Esophagus mucosa (tissue), 1 donor: ENCODE data around the gene OR4D1. TPM values are rescaled to one million over a fixed set of nuclear protein-coding genes. Genes with fewer than 3 reads are reported as not detected.

Source experiments
- ATAC-seq: fragments of 200-7000 bp; cut with Tn5 transposase; one replicate; pipeline ENCODE4 v1.9.1; 2020
- total RNA-seq: library from RNA; stranded (reverse); gene quantifications from one replicate; pipeline ENCODE4 v1.2.4, GENCODE V29; 2023
- donor health status: DM: yes; HTN: yes; CAD: no.

Gene OR4D1
- total RNA-seq, 1 donor from 2014 or later = not detected

DNA sequence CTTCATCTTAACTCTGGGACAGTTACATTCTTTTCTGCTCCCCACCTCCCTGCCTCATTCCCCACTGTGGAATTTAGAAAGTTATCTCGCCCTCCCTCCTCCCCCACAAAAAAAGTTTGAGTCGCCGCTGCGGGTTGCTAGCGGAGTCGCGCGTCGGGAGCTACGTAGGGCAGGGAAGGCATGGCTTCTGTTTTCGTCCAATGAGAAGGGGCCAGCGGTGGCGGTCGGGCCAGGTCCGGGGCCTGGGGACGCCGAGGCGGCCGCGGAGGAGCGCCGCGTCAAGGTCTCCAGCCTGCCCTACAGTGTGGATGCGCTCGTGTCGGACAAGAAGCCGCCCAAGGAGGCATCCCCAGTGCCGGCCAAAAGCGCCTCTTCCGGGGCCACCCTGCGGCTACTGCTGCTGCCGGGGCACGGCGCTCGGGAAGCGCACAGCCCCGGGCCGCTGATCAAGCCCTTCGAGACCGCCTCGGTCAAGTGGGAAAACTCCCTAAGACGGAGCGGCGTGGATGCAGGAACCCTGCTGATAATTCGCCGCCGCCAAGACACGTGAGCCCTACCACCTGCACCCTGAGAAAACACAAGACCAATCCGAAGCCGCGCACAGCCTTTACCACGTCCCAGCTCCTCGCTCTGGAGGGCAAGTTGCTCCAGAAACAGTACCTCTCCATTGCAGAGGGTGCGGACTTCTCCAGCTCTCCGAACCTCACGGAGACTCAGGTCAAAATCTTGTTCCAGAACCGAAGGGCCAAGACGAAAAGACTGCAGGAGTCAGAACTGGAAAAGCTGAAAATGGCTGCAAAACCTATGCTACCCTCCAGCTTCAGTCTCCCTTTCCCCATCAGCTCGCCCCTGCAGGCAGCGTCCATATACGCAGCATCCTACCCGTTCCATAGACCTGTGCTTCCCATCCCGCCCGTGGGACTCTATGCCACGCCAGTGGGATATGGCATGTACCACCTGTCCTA is 8.9 kb downstream of the OR4D1 start:
- ATAC-seq = peak; percentile 37

DNA sequence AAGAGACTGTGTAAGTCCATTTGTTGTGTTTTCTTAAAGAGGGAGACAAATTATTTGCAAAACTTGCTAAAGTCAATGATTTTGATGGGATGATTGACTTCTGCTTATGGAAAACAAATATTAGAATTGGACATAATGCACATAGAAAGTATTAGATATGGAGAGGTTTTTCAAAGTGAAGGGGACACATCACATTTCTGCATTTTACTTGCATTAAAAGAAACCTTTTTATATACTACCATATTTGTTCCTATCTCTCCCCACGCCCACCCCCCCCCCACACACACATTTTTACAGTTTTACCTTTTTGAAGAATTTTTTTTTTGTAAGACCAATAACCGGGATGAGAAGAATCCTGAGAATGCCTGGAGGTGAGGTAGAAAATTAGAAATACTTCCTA is 10.0 kb downstream of the OR4D1 start:
- ATAC-seq = no peak

DNA sequence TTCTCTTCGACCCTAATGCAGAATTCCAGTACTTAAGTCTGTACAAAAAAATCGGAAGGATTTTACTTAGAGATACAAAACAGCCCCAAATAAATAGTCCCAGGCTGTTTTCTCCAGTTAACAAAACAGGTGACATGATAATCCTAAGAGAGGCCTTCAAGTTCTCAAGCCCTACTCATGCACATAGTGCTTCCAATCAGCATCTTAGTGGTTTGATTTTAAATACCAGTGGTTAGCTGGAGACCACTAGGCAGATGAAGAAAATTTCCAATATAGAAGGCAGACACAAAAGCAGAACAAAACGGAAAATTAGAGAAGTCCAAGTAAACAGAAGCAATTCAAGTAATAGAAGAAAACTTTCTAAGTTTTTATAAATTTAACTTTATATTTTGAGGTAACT is 13.4 kb downstream of the OR4D1 start:
- ATAC-seq = no peak

DNA sequence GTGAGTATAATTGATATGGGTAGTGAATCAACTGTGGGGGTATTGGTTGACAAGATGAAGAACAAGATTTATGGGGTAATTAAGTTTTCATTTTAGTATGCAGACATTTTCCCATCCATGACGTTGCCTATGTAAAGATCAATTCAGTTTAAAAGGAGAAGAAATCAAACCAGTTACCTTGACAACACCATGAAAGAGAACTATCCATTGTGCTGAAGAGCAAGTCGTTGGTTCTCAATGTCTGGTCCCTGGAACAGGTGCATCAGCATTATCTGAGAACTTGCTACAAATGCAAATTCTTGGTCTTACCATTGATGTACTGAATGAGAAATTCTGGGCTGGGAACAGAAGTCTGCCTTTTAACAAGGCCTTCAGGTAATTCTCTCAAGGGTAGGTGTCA is 17.8 kb downstream of the OR4D1 start:
- no peak for ATAC-seq

DNA sequence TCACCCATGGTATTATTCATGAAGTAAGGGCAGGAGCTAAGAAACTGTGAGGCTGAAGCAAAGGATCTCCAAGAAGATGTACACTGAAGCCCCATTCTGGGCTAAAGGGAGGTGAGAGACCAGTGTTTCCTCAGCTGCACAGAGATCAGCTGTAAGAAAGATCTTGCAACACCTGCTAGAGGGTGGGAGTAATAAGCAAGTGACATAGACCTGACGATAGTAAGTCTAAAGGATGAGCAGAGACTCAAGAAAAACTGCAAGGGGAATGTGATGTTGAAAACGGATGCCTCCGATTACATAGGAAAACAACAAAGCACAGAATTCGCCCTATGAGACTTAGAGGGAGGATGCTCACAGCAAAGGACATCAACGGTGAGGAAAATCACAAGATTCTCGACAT is 18.5 kb downstream of the OR4D1 start, which contains the start of gene OR4D2:
TSS of gene OR4D2 (plus strand) at position 301 of the 400 bp plus-strand sequence. CDS start 2,674 bp downstream, outside the sequence.
- ATAC-seq = no peak

DNA sequence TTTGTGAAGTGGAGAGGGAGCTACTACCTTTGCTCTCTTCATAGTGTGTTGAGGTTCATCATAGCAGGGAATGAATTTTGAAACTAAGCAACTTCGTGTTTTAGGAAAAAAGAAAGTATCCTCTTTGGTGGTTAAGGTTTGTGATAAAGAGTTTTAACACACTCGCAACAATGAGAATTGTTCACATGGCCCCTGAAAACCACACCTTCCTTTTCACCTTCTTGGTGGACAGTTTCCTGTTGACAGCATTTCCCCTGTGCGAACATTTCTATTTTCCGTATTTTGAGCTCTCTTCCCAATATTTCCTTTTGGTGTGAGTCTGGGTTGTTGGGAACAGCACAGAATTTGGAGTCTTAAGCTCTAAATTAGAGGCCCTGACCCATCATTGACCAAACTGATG is 22.4 kb downstream of the OR4D1 start:
- no peak for ATAC-seq

DNA sequence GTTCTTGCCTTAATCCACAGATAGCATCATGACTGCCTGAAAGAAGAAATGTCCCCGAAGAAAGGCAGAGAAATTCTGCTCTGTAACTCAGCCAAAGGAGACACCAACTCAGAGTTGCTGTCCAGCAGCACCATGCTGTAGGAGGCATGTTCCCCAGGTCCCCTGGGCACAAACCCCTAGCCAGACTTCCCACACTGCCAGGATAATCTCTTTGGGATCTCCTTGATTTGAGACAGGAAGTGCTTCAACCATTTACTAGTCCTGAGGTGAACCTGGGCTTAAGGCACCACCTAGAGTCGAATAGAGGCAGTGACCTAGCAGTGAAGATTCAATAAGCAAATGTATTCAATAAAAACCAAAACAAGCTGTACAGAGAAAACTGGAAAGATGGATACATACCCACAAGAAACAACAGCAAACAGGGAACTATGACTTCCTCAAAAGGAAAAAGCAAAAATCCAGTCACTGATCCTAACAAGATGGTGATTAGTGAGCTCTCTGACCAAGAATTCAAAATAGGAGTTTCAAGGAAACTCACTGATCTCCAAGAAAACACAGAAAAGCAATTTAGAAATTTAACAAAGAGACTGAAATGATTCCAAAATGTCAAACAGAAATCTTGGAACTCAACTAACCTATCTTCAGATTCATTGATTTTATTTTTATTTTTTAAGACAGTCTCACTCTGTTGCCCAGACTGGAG is 24.3 kb downstream of the OR4D1 start:
- ATAC-seq = no peak

DNA sequence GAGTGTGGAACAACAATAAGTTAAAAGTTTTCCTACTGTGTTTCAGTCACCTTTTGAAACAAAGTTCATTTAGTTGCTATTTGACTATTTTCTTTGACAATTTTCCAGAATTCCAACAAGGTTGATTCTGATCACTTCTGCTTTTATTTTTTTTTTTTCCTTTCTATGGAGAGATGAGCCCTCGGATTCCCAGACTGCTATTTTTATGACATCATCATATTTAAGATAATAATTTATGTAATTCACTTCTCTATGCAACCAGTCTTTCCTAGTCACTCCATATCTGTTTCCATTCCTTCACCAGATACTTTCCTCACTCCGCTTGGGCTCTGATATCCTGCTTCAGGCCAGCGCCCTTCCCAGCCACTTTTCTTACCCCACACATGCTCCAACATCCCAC is 26.7 kb downstream of the OR4D1 start:
- ATAC-seq = no peak

DNA sequence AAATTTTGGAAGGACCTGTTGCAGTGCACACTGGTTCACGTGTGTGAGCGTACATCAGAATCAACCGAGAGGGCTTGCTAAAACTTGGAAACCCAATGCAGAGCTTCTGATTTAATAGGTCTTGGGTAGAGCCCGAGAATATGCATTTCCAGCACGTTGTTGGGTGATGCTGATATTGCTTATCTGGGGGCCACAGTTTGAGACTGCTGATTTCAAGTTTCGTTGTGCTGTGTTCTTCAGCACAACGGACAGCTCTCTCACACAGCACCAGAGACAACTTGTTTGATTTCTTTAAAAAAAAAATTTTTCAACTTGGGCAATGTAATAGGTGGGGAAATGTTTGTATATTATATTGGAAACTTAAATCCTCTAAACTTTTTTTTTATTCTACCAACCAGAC is 28.0 kb downstream of the OR4D1 start:
- ATAC-seq = no peak

DNA sequence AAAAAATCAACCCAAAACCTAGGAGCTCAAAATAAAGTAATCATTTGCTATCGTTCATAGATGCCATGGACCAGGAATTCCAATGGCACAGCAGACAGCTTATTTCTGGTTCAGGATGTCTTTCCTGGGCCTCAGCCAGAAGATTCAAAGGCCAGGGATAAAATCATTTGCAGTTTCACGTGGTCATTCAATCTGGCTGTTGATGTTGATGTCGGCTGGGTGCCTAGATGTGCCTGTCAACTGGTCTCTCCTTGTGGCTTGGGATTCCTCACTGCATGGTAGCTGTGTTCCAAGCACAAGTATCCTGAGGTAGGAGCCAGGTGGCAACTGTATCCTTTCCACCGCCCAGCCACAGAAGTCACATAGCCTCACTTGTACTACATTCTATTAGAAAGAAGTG is 33.6 kb downstream of the OR4D1 start:
- no peak for ATAC-seq

DNA sequence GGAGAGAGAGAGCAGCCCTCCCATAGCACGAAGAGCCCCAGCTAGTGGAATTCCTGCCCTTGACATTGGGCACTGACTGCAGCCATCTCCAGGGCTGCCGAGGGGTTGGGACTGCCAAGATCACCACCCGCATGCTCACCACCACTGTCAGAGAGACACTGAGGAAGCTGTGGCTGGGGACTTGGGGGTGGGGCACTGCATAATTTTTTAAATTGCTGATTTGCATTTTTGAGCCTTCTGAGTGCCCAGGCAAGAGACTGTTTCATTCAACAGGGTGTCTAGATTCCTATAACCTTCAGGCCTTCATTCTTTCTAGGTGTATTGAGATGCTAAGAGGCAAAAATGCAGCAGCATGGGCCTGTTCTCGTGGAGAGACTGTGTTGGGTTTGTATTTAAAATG is 35.3 kb downstream of the OR4D1 start:
- no peak for ATAC-seq

DNA sequence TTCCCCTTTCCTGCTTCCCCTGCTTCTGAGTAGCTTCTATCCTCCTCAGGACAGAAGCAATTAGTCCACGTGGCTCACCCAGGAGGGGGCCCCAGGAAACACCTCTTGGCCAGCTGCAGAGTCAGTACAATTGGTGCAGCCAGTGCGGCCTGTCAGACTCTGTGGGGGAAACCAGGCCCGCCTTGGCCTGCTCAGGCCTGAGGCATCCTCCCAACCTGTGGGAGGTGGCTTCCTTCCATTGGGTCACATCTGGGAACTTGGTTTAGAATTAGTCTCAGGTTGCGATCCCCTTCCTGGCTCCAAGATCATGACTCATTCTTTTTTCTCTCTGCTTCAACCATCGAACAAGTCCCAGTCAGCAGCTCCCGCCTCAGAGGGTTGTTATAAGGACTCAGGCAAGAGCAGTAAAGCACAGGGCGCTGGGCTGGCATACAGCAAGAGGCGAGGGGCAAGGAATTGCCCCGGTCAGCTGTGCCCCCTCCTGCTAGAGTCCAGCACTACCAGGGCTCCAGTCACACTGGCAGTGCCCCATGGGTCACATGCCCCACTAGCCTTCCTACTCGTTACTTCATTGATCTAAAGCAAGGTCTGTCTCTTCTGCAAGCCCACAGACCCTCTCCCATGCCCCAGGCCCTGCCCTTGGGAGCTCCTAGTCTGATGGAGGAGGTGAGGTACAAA is 36.3 kb downstream of the OR4D1 start:
- peak; percentile 81 for ATAC-seq

DNA sequence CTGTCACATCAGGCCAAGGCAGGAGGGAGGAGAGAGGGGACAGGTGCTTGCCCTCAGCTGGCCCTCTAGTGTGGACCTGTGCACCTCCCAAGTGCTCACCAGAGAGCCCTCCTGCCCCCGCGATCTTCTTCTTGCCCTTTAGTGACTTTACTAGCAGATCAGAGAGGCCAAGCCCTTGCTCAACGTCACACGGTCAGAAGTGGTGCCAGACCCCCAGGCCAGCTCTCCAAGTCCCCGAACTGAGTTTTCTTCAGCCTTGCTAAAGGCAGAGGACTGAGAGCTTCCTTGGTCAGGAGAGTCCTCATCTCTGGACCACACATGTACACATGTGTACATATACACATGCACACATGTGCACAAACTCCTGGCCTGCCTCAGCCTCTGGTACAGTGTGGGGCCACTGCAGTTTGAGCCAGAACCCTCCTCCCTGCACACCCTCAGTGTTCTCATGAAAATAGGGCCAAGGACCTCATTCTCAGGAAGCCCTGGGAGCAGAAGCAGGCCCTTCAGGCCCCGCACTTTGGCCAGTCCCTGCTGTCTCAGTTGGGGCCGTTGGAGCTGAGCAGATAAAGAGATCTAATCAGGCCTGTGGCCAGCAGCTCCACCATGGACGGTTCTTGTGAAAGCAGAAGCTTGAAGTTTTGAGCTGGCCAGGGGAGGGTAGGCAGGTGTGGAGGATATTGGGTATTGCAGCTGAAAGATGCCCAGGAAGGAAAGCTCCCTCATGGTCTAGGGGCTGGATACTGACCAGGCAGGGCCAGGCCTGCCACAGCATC is 37.0 kb downstream of the OR4D1 start:
- ATAC-seq = no peak

DNA sequence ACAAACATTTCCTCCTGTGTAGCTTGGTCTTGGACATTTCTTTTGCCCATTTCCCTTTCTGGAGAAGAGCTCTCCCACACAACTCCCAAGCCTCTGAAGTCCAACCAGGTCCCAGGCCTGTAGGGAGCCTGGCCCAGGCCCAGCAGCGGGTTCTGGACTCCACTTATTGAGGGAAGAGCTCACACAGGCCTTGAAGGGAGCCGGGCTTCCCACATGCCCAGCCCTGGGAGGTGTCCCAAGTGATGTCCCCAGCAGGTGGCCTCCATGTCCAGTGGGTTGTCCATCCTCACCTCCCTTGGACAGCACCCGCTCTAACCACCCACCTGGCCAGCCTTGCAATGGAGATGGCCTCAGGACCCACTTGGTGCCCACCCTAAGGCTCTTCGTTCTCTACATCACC is 38.4 kb downstream of the OR4D1 start:
- ATAC-seq = no peak

DNA sequence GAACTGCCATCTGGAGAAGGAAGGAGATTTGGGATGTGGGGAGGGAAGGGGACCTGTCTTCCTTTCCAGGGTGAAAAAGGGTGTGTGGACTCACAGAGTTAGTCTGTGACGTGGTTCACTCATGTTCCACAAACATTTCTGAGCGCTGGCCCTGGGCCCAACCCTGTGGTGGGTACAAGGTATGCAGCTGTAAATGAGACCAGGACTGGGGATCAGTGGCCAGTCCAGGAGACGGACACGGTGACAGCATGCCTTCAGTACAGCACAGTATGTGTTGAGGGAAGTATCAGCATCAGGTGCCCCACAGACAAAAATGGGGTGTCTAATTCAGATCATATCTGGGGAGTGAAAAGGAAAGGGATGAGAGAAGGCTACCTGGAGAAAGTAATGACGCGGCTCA is 38.9 kb downstream of the OR4D1 start:
- ATAC-seq = no peak

DNA sequence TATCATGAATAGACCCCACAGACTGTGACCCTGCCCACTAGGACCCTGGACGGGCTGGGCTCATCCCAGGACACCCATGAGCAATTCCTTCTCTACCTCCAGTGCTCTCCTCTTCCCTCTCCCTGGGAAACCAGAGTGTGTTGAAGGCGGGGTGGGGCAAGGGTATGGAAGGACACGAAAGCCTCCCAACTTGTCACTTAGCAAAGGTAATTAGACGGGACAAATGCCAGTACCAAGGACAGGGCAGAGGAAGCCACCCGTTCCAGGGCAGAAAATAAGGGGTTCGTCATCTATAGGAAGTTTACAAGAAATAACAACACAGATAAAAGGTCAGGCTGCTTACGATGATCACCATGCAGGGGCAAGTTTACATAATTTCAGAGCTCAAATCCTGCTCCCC is 39.5 kb downstream of the OR4D1 start:
- no peak for ATAC-seq

DNA sequence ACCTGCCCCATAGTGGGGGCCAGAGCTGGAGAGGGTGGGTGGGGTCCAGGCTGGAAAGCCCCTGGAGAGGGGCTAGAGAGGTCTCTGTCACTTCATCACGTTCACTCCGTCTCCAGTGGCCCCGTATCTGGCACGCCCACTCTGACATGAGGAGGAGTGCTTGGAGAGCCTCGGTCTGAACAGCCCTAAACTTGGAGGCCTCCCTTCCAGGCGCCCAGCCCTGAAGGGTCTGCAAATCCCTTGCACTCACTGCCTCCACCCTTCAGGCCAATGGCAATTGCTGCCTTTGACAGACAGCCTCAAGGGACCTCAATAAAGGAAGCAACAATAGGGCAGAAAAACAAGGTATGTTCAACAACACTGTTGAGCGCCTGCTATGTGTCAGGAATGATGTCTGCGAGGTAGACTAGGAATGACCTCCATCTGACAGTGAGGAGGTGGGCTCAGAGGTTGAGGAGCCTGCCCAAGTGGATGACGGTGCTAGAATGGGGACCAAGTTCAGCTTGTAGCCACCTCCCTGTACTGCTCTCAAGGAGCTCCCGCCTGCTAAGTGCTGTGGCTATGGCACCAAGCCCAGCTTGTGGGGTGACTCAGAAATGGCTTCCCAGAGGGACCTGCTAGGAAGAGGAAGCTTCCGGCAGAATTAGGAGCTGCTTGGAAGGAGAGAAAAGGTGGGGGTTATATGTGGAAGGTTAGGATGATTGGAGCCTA is 41.4 kb downstream of the OR4D1 start:
- ATAC-seq = peak; percentile 74

DNA sequence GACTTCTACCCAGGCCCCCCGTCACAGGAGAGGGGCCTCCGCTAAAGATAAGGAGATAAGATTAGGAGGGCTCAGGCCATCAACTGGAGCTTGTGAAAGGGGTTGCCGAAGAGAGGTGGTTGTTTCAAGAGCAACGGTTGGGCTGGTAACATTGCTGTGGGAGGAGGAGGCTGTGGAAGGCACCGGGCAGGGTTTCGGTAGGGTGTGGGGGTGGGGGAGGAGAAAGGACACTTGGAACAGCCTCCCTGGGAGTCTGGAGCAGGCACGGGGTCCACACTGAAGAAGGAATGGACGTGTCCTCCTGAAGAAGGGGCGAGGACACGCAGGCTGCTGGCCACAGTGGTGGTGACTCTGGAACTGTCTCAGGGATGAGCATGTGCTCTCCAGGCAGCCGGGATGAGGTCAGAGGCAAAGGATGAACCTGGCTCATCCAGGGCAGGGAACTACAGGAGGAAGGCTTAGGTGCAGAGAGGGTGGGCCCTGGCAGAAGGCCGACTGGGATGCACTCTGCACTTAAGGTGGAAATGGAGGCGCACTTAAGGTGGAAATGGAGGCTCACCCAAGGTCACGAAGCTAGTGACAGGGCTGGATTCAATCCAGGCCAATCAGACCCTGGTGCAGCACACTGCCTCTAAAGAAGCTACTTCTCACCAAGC is 43.2 kb downstream of the OR4D1 start:
- no peak for ATAC-seq

DNA sequence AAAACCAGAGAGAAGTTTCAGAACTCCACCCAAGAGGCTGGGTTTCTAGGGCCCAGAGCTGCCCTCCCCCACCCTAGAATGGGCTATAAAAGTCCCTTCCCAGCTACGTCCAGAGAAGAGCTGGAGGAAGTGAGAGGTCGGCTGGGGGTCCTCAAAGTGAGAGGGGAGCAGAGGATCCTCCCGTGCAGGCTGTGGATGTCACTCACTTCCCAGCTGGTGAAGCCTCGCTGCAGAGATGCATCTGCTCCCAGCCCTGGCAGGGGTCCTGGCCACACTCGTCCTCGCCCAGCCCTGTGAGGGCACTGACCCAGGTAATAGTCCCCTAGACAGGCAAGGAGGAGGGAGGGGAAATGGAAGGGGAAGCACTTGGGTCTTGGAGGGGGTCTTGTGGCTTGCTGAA is 44.4 kb downstream of the OR4D1 start, which contains the start of gene EPX:
TSS of gene EPX (plus strand) at position 115 of the 400 bp plus-strand sequence. CDS start at position 236, 121 bp downstream.
- ATAC-seq = no peak

DNA sequence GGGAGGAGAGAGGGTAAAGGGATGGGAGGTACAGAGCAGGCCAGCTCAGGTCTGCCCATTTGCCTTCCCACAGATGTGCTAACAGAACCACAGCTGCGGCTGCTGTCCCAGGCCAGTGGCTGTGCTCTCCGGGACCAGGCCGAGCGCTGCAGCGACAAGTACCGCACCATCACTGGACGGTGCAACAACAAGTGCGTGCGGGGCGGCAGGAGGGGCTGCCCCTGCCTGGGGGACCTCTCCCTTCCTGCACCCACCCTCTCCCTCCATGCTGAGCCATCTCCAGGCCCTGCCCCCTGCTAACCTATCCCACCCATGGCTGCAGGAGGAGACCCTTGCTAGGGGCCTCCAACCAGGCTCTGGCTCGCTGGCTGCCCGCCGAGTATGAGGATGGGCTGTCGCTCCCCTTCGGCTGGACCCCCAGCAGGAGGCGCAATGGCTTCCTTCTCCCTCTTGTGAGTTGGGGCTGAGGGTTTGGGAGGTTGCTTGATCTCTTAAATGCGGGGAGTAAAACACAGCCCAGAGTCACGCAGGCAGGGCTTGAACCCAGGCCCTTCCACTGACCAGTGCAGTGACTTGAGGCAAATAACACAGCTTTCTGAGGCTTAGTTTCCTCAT is 45.6 kb downstream of the OR4D1 start:
- no peak for ATAC-seq
